Non-pigmented ciliary epithelial cell (primary cell): ENCODE data around the gene SBF2.
A peak's percentile ranks its signal among the peaks of the same experiment; 100 is the strongest.

Experiments used
- DNase-seq: peaks from one replicate; pipeline ENCODE4 v3.0.0-alpha.2; 2010; ENCODE audit warnings: low read depth

The SBF2 gene

GRCh38 chr11:9896902-9897301, 397.1 kb downstream of the SBF2 start:
- no peak for DNase-seq

DNA sequence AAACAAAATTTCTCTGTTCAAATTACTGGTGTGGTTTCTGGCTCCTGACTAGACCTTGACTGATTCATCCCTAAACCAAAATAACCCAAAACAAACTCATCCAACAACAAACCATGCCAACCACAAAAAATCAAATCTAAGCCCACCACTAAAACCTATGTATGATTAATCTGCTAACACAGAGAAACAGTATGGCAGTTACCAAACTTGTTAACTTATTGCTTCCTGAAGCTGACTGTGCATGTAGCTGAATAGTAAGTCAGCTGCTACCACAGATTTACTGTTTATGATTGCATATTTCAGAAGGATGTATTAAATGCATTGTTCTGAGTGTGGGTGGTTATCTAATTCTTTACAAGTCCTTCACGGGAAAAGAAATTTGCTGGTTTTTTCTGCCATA, 399.0 kb downstream of the SBF2 start:
- DNase-seq, result peak; percentile 32

GRCh38 chr11:9893474-9893873, 400.5 kb downstream of the SBF2 start:
- DNase-seq, result no peak

DNA sequence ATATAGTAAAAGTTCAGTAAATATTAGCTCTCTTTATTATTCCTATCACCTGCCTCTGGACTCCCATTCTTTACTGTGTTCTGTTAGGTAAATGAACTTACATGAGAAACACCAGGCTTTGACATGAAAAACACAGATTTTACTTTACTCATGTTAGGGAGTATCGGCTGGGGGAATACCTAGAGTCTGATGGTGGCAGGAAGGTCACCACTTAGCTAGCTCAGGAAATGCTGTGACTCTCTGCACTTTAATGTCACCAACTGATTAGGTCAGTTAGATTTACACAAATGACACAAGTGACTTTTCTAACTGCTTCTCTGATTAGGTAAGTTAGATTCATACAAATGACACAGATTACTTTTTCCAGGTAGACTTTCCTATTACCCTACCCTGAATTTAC, 405.1 kb downstream of the SBF2 start:
- no peak for DNase-seq

DNA sequence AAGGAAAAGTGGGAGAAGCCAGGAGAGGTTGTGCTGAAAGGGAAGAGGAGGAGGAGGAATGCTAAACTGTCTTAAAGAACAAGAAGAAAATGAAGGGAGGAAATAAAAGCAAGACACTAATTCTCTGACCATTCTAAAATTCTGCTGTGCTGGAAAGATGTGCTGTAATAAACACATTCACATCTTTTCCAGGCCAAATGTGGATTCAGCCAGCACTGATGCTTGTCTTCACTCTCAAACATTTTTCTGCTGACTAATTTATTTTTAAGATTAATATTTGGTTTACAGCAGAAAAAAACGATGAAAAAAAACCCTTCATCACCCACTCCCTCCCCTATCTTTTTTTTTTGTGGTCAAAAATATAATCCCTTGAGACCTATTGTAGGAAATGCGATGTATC, 406.5 kb downstream of the SBF2 start:
- no peak for DNase-seq

DNA sequence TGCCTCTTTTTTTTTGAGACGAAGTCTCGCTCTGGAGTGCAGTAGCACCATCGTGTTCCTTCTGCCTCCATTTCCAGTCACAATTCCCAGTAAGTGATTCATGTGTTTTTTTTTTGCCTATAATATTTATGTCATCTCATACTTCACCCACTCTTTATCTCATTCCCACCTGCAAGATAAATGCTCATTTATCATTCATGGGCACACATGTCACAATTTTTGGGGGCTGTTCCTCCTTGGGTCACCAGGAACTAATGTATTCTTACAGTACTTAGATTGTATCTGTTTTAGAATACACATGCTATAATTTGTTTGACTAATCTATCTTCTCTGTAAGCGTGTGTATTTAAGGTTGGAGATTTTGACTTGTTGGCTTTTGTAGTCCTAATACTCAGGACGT, 407.4 kb downstream of the SBF2 start:
- no peak for DNase-seq

GRCh38 chr11:9884601-9885000, 409.4 kb downstream of the SBF2 start:
- no peak for DNase-seq

GRCh38 chr11:9880657-9881056, 413.4 kb downstream of the SBF2 start:
- DNase-seq, result no peak

- DNase-seq, result no peak
Observed at GRCh38 chr11:9878936-9879335, 415.1 kb downstream of the SBF2 start.

- no peak for DNase-seq
Observed at GRCh38 chr11:9876331-9876730, 417.7 kb downstream of the SBF2 start.

DNA sequence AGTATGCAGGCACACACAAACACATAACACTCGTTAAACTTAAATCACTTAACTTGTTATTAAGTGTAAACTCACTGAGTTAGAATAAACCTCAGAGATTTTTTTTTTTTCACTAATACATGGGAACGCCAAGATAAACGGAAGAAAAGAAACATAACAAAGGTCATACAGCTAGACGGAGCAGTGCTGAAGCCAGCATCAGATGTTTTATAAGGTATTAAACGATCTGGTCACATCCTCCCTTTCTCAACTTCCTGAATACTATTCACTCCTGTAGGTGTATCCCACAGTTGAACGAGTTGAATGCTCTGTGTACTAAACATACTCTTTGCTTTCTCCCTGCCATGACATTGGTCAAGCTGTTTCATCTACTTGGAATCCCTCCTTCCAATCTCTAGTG, 418.2 kb downstream of the SBF2 start:
- DNase-seq, result no peak

DNA sequence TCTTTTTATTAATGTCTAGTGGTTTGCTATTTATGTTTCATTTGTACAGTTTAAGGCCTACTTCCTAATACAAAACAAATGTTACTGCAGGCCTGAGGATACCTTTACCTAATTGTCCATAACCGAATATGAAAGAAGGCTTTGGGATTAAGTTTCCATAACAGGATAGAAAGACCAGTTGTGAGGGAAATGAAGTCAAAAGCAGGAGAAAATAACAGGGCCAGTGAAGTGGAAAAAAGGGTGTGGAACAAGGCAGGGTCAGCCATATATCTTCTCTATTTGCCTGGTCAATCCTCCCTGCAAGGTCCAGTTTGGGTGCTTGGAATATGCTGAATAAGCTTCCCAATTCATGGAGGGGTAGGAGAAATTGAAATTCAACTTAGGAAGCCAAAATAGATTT, 418.6 kb downstream of the SBF2 start:
- DNase-seq, result no peak

DNA sequence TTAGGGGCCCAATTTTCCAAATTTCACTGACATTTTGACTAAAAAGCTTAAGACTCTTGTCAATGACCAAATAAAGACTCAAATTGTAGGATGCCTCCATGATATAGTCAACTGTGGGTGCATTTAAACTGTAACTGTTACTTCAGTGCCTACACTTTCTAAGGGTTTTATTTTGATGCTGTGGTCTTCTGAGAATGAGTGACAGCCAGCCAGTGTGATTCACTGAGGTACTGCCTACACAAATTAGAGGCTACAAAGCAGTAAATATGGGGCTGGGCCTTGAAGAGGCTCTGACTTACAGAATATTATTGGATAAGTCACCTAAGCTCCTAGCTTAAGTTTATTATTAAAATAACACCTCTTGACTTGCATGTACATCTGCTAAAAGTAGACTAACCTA, 419.6 kb downstream of the SBF2 start:
- no peak for DNase-seq

DNA sequence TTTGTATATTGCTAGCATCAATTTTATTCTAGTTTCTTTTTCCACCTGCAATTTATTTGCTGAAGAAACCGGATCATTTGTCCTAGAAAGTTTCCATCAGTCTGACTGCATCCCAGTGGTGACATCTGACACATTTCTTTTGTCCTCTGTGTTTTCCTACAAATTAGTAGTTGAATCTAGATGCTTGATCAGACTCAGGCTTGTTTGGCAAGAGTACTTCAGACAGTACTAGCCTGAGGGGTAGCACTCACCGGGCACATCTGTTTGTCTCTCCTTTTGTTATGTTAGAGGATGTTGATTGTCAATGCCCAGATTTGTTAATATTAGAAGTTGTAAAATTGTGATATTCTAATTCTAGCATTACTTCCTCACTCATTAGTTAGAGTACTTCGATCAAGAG, 425.4 kb downstream of the SBF2 start:
- no peak for DNase-seq

- no peak for DNase-seq
Observed at GRCh38 chr11:9862981-9863380, 431.0 kb downstream of the SBF2 start.

GRCh38 chr11:9861860-9862725, 431.9 kb downstream of the SBF2 start:
- no peak for DNase-seq

DNA sequence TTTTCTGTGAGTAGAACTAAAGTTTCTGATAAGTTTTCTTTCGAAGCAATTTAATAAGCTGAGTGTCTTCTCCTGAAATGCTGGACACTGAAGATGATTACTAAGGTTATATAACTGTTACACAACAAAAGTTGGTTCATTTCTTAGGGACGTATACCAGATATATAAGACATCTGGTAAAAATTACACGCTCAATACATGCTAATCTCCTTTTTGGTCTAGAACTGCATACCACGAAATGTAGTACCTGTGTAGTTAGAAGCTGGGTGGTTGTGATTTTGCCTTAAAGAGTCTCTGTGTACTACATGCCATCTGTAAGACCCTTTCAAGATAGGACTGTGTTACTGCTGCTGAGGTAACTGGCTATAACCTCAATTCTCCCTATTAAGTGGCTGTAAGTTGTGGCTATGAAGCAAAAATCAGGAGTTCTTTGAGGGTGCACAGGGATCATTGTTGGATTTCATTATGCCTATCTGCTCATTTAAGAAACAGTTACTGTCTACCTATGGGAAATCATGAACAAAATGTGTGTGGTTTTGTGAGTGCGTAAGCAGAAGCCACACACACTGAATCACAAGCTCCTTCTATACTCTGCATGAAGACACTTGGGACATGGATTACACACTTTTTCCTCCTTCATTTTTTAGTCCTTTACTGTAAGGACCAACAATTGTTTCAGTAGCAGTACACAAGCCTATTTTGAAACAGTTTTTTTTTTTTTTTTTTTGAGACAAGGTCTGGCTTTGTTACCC, 434.3 kb downstream of the SBF2 start:
- peak; percentile 73 for DNase-seq

DNA sequence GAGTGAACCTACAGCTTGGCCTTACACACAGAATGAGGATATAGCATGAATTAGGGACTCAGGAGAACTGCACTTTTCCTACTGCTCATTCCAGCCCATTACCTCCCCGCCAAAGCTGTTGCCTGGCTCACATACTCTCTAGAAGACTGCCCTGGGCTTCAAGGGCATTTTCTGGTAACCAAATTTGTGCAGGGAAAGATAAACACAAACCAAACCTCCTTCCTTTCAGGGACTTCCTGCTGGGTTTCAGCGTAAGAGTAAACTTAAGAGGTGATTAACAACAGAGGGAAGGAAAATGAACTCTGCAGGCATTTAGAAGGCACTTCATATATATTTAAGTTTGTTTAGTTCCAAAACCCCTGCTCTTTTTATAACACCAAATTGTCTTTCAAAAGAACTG, 435.2 kb downstream of the SBF2 start:
- no peak for DNase-seq

DNA sequence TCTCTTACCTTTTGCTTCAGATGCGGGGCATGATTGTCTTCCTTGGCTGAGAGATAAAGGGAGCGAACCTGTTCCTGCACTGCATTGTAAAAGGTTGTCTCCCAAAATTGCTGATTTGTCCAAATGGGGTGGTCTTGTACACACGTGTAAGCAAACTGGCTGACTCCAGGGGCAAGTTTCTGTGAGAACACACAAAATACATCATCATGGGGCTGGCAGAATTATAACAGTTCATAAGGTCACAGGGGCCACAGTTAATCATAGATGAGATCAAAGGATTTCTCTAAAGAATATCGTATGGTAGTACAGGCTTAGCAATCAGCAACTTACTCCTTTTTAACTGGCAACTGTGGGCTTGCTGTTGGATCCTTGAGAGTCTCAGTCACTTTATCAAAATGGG, 435.8 kb downstream of the SBF2 start:
- no peak for DNase-seq

- no peak for DNase-seq
Observed at GRCh38 chr11:9855579-9856287, 438.3 kb downstream of the SBF2 start.

- DNase-seq, result no peak
Observed at GRCh38 chr11:9853929-9854552, 440.0 kb downstream of the SBF2 start.

GRCh38 chr11:9852465-9852864, 441.6 kb downstream of the SBF2 start:
- no peak for DNase-seq
